ENCODE data around the gene SUMO2.
"Not testable (repeated sequence)": the region's sequence is repeated elsewhere in the genome, so short reads cannot be mapped to it uniquely, and the experiment has no call there.

Gene SUMO2

DNA sequence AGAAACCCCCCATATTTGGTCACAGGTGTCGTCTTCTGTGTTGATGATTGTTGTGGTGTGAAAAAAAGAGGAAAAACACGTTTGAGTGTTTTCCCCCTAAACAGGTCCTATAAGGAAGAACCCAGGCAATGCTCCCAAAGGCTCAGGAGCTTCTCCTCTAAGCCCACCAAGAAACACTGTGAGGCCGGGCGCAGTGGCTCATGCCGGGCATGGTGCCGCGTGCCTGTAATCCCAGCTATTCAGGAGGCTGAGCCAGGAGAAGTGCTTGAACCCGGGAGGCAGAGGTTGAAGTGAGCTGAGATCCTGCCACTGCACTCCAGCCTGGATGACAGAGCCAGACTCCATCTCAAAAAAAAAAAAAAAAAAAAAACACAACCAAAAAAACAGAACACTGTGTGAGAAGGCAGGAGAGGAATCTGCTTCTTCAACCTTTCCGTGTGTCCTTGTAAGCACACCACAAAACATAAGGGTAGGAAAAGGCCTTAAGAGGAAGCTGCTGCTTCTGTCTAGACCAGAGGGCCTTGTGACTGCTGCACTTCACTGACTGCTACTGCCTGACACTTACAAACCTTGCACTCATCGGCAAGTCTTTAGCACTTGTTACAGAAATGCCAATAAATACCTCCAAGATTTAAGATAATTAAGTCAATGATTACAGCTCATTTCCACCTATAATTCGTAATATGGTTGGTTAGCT lies 37.8 kb downstream of the SUMO2 start:
- no peak for DNase-seq (ENCODE audit: low read depth)

DNA sequence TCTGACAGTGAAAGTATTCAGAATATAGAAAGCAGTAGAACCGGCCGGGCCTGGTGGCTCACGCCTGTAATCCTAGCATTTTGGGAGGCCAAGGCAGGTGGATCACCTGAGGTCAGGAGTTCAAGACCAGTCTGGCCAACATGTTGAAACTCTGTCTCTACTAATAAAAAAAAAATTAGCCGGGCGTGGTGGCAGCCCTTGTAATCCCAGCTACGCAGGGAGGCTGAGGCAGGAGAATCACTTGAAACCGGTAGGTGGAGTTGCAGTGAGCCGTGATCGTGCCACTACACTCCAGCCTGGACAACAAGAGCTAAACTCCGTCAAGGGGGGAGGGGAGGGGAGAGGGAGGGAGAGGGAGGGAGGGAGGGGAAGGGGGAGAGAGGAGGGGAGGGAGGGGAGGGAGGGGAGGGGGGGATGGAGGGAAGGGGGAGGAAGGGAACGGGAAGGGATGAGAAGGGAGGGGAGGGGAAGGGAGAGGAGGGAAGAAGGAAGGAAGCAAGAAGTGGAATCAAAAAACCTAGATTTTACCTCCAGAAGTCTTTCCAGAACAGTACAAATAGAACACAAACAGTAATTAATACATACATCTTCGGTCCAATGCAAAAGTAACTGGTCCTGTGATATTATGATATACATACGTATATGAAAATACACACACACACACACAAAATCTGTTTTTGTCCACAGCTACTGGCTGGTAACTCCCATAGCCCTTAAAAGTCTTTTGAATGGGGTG lies 40.4 kb downstream of the SUMO2 start:
- no peak for DNase-seq (ENCODE audit: low read depth)

DNA sequence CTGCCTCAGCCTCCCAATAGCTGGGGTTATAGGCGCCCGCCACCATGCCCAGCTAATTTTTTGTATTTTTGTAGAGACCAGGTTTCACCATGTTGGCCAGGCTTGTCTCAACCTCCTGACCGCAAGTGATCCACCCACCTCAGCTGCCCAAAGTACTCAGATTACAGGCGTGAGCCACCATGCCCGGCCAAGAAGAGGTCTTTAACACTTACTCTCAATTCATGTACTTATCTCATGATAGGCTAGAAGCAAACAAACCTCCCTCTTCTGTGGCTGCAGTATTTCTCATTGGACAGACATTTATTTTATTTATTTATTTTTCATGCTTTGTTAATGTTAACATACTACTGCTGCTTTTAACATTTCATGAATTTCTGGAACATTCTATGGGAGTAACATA lies 44.2 kb downstream of the SUMO2 start:
- no peak for DNase-seq (ENCODE audit: low read depth)

DNA sequence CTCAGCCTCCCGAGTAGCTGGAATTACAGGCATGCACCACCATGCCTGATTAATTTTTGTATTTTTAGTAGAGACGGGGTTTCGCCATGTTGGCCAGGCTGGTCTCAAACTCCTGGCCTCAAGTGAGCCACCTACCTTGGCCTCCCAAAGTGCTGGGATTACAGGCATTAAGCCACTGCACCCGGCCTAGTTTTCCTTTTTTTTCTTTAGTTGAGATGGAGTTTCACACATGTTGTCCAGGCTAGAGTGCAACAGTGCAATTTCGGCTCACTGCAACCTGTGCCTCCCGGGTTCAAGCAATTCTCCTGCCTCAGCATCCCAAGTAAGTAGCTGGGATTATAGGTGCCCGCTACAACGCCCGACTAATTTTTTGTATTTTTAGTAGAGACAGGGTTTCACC lies 45.0 kb downstream of the SUMO2 start:
- not testable (repeated sequence) for DNase-seq (ENCODE audit: low read depth)

DNA sequence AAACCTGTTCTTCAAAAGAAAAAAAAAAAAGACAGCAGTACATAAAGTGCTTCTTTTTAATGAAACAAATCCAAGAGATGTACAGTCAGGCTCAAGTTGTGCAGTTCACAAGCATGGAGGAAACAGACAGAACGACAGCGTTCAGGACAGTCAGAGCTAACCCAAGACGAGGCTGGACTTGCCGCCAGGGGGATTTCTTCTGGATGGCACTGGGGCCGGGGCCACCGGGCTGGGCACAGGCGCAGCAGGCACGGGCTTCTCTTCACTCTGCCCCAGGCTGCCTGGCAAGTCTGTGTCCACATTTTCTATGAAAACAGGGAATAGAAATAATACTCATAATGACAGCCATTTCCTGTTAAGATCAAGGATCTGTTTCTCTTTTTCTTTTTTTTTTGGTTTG lies 46.8 kb downstream of the SUMO2 start:
- DNase-seq (ENCODE audit: low read depth), result no peak

DNA sequence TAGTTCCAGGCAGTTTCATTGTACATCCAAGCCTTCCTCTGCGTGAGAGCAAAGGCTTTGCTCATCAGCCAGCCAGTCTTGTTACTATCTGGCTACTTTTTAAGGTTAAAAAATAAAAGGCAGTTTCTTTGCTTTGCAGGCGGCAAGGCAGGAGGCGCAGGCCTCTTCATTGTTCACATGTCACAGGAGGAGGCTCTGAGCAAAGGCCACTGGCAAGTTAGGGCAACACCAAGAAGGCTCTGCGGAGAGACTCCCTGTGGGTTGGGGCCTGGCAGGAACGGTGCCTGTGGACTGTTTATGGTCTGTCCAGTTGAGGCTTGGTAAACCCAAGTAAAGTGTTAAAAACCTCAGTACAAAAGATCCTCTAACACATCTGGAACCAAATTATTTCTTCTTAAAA lies 47.3 kb downstream of the SUMO2 start:
- DNase-seq (ENCODE audit: low read depth), result no peak

DNA sequence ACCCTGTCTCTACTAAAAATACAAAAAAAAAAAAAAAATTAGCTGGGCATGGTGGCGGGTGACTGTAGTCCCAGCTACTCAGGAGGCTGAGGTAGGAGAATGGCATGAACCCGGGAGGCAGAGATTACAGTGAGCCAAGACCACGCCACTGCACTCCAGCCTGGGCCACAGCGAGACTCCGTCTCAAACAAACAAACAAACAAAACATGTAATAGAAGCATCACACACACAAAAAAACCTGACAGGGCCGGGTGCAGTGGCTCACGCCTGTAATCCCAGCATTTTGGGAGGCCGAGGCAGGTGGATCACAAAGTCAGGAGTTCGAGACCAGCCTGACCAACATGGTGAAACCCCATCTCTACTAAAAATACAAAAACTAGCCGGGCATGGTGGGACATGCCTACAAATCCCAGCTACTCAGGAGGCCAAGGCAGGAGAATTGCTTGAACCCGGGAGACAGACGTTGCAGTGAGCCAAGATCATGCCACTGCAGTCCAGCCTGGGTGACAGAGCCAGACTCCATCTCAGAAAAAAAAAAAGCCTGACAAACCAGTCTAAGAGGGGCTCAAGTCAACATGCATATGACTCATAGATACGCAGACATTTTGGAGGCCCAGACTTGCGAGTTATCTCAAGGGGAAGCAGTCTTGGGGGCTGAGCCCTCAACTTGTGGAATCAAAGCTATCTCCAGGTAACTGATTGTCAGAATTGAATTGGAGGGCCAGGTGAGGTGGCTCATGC lies 49.0 kb downstream of the SUMO2 start:
- DNase-seq (ENCODE audit: low read depth), result not testable (repeated sequence)

DNA sequence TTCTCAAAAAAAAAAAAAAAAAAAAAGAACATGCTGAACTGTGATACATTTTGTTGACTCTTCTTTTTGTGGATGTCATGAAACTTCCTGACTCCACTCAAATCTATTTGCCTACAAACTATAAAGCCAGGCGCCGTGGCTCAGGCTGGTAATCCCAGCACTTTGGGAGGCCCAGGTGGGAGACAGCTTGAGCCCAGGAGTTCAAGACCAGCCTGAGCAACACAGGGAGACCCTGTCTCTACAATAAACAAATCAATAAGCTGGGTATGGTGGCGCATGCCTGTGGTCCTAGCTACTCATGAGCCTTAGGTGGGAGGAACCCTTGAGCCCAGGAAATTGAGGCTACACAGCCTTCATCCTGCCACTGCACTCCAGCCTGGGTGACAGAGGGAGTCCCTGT lies 49.8 kb downstream of the SUMO2 start:
- DNase-seq (ENCODE audit: low read depth), result no peak

DNA sequence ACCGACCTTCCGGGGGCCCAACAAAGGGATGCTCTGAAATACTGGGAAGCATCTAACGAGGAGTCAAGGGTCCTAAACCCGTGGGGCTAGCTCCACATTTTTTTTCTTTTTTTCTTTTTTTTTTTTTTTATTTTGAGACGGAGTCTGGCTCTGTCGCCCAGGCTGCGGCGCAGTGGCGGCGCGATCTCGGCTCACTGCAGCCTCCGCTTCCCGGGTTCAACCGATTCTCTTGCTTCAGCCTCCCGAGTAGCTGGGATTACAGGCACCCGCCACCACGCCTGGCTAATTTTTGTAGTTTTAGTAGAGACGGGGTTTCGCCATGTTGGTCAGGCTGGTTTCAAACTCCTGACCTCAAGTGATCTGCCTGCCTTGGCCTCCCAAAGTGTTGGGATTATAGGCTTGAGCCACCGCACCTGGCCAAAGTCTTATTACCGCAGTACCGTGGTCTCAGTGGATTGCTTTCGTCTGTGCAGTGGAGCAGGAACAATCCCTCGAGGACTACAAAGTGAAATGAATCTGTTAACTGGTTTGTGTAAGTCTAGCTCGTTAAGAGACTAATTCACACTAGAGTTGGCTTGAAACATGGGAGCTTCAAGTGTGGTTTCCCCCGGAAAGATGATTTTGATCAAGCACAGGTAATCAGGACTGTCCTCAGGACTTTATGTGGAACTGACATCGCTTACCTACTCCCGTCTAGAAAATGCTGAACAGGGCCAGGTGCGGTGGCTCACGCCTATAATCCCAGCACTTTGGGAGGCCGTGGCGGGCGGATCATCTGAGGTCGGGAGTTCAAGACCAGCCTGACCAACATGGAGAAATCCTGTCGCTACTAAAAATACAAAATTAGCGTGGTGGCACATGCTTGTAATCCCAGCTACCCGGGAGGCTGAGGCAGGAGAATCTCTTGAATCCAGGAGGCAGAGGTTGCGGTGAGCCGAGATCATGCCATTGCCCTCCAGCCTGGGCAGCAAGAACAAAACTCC lies 50.5 kb downstream of the SUMO2 start:
- not testable (repeated sequence) for DNase-seq (ENCODE audit: low read depth)

DNA sequence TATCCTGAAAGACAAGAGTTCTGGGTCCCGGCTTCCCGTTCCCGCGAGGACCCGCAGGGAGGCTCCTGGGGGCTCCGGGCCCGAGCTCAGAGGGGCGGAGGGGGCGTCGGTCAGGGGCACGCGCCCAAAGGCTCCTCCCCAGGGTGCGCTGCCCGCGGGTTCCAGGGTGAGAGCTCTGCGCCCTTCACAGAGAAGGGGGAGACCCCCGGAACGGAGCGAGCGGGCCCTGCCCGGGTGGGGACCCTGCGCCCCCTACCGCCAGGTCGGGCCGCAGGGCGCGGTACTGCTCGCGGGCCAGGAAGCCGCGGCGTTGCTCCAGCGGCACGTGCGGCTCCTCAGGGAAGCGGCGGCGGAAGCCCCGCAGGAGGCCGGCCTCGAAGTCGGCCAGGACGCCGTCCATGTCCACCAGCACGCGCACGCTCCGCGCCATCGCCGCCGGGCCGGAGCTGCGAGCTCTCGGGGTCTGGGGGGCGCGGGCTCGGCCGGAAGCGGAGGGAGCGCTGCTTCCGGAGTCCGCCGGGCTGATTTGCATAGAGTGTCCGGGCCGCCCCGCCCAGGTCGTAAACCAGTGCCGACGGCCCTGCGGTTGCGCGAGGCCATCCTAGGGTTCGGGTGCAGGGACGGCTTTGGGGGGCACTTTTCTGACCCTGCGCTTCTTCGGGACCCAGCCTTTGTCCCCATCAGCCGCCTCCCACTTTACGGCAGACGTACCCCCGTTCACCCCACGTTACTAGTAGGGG lies 51.3 kb downstream of the SUMO2 start, which contains the start of gene NT5C:
TSS of gene NT5C (minus strand) at position 465 of the 740 bp plus-strand sequence. CDS start at position 430, 35 bp downstream.
- DNase-seq (ENCODE audit: low read depth), result peak; percentile 41

DNA sequence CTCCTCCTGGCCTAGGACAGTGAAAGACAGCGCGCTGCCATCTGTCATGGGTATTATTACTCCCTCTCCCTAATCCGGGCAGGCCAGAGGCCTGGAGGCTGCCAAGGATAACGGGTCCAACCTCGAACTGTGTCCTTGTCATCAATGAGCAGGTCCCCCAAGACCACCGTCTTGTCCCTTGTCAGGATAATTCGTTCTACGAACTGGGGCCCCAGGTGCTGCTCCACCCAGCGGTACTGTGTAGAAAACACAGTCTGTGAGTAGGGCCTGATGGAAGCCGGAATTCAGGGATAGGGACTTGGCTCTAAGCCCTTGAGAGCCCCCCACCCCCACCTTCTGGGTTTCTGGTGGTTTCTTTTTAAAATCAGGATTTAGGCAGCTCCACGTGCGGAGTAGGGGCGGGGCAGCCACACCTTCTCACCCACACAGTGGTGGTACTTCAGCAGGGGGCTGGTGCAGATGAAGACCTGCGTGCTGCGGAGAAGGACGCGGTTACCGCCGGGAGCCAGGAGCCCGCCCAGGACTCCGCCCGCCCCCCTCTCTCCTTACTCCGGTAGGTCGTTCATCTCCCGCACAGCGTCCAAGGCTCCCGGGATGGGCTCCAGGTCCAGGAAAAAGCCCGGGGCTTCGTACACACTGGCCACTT lies 52.0 kb downstream of the SUMO2 start:
- no peak for DNase-seq (ENCODE audit: low read depth)

DNA sequence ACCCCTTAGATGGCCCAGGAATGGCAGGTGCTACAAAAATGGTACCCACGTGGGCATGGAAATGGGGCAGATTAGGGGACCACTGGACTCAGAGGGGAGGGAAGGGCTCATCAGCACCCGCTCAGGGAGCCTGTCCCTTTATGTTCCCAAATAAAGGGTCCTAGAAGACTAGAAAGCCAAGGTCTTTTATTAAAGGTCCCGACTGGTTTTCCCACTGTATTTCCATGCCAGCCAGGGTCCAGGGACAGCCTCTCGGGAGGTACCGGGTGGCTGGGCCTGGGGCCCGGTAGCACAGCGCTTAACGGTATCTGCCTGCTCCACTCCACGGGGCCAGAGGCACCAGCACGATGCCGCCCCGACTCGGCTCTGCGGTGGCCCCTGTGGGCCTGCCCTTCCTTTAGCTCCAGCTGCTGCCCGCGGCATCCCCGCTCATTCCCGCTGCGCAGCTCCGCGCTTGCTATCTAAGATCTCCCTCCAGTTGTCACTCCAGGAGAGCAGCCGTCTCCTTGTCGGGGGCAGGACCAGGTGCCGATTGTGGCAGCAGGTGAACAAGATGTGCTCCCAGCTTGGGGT lies 52.6 kb downstream of the SUMO2 start:
- no peak for DNase-seq (ENCODE audit: low read depth)

DNA sequence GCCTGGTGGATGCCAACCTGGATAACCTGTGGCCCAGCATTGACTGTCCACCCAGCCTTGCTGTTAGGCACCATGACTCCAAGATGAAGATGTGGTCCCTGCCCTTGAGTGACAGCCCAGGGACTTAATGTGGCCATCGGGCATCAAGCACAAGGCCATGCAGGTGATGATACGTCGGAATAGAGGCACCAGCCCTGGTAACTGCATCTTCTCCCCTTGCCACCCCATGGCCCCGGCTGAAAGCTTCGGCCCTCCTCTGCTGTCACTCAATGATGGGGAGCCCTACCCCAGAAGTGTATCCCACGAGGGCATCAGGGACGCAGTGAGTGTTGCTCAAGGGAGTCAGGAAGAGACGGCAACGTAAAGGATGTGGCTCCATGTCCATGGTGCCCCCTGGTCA lies 53.2 kb downstream of the SUMO2 start:
- no peak for DNase-seq (ENCODE audit: low read depth)

DNA sequence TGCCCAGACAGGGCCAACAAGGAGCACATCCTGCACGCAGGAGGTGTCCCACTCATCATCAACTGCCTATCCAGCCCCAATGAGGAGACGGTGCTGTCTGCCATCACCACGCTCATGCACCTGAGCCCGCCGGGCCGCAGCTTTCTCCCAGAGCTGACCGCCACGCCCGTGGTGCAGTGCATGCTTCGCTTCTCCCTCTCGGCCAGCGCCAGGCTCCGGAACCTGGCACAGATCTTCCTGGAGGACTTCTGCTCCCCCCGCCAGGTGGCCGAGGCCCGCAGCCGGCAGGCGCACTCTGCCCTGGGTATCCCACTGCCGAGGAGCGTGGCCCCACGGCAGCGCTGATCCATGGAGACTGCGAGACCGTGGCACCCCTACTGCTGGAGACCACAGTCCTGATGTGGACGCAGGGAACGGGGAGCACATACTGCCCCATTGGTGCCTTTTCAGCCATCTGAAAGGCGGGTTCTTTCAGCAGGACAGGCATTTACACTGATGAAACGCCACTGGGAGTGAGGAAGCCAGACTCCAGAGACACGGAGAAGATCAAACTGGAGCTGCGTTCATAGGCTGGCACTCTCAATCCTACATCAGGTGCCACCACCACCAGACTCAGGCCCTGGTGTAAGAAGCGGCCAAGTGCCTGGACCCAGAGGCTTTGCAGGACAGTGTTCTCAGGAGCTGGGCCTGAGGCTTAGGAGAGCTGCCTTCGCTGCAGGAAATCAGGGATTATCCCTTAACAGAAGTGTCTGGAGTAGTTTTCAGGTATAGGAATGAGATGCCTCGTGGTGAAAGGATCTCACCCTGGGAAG lies 53.9 kb downstream of the SUMO2 start:
- DNase-seq (ENCODE audit: low read depth), result no peak

DNA sequence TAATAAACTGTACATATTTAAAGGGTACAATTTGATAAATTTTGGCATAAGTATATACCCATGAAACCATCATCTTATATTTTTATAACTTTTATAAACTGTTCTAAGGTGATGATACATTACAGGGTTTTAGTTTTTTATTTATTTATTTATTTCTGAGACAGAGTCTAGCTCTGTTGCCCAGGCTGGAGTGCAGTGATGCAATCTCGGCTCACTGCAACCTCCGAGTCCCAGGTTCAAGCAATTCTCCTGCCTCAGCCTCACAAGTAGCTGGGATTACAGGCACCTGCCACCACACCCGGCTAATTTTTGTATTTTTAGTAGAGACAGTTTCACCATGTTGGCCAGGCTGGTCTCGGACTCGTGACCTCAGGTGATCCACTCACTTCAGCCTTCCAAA lies 54.8 kb downstream of the SUMO2 start:
- DNase-seq (ENCODE audit: low read depth), result not testable (repeated sequence)

DNA sequence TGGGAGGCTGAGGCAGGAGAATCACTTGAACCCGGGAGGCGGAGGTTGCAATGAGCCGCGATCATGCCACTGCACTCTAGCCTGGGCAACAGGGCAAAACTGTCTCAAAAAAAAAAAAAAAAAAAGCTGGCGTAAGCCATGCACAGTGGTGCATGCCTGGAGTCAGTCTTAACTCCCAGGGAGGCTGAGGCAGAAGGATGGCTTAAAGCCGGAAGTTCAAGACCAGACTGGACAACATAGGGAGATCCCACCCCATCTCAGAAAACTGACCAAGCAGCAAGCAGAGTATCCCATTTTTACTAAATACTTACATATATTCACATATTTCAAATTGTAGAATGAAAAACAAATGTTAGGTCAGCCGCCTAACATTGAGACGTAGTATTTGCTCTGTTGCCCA lies 55.8 kb downstream of the SUMO2 start:
- DNase-seq (ENCODE audit: low read depth), result no peak

DNA sequence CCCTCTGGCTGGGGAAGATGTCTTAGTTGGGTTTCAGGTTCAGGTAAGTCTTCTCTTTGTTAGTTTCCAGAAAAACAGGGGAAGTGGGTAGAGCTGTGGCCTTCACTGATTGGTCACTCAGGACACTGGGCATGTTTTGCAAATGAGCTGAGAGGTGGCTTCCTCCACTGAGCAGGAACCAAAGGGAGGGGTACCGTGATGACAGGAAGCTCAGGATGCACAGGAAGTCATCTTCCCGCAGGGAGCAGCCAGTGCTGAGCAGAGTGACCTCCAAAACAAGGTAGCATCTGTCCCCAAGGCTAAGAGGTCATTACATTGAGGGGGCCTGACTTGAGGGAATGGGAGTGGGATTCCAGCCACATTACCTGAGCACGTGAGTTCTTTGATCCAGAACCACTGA lies 56.8 kb downstream of the SUMO2 start:
- DNase-seq (ENCODE audit: low read depth), result no peak

DNA sequence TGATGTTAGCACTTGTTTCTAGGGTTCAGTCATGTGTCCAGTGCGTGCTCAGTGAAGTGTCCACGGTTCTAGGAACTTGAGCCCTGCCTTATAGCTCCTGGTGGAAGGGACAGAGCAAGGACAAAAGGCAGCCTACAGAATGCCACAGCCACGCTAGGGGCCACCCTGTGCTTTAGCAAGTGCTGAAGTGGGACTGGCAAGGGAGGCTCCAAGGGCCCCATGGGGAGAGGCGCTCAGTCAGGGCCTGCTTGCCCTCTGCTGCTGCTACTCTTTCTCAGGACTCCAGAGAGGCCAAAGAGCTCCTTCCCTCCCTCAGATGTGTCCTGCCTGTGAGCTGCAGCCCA lies 58.0 kb downstream of the SUMO2 start:
- DNase-seq (ENCODE audit: low read depth), result no peak

DNA sequence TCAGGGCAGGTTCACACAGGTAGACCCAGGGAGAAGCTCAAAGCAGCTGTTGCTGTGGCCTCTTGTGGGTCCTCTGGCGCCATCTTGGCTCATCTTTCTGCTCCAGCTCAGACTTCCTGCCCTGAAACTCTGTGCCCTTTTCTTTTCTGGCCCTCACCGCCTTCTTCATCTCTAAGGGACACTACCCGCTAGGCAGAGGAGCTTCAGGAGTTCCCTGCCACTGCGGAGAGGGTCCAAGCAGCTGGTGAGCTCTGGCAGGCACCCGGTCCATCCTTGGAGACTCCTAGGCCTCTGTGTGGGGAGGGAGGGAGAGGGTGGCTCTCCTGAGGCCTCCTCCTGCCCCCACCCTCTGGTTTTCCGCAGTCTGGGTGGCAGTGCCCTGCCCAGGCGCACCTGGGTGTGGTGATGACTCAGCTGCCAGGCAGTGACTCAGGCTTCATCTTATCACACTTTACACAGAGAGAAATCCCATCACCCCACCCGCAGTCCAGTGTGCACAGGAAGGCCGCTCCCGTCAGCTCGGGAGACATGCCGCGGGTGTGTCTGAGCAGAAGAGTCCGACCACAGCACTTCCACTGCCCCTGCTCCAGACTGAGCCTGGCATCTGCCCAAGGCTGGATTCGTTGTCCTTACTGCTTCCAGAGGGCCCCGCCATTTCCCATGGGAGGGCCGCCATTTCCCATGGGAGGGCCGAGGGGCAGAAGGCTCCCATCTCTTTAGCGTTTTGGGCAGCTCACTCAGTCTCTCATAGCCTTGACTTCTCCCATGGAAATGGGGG lies 58.5 kb downstream of the SUMO2 start:
- peak; percentile 61 for DNase-seq (ENCODE audit: low read depth)
